SK-N-SH (cell line): ENCODE measurements around the gene ARMC9. TPM values are rescaled to one million over a fixed set of nuclear protein-coding genes. Genes with fewer than 3 reads are reported as not detected.

Experiments
- CTCF ChIA-PET: fragments of 300-600, 350-600 bp; formaldehyde crosslinking; extraction: SDS; loops from one replicate; lab custom pipeline; 2021; lab: Yijun Ruan, JAX
- POLR2A ChIA-PET: fragments of 350-600 bp; sonication (Branson Sonifier 250); formaldehyde crosslinking; extraction: SDS; loops from one replicate; lab custom pipeline; 2020; ENCODE audit warnings: antibody characterized with exemption, inconsistent platforms; lab: Yijun Ruan, JAX
- DNase-seq: peaks from one replicate; pipeline ENCODE4 v3.0.0; 2012
- H2AFZ ChIP-seq: fragments of 200-600 bp; sonication (generic); 2 replicates; pipeline ENCODE4 v1.8.1; 2016; ENCODE audit warnings: antibody characterized with exemption, mild to moderate bottlenecking, low read depth
- H3F3A ChIP-seq: fragments of 200-600 bp; sonication (generic); replicated peaks from 2 replicates; pipeline ENCODE3; 2016; ENCODE audit warnings: antibody characterized with exemption, mild to moderate bottlenecking; ENCODE audit not compliant: insufficient read depth
- H3K27ac ChIP-seq, 2 experiments: fragments of 200-500 bp in 1 of 2; fragments of 200-600 bp in 1 of 2; sonication (Bioruptor generic) in 1 of 2; sonication (generic), shearing (Covaris generic) in 1 of 2; 2 replicates each; pipeline versions ENCODE4 v1.5.1 to v1.6.1; 2014 to 2016; ENCODE audit warnings: low read depth in 2 of 2, inconsistent platforms in 1 of 2, low read length in 1 of 2, mild to moderate bottlenecking in 1 of 2, mixed read lengths in 1 of 2
- H3K27me3 ChIP-seq: fragments of 200-600 bp; sonication (generic), shearing (Covaris generic); 2 replicates; pipeline ENCODE4 v1.6.1; 2016; ENCODE audit warnings: mixed run types; ENCODE audit not compliant: insufficient read depth
- H3K36me3 ChIP-seq, 2 experiments: fragments of 200-500 bp in 1 of 2; fragments of 200-600 bp in 1 of 2; sonication (Bioruptor generic) in 1 of 2; sonication (generic) in 1 of 2; replicated peaks in 1 of 2; 2 replicates each; pipeline versions ENCODE3 to v1.5.1; 2014 to 2016; ENCODE audit warnings: low read length in 1 of 2, mild to moderate bottlenecking in 1 of 2; ENCODE audit not compliant: insufficient read depth in 2 of 2, control insufficient read depth in 1 of 2
- H3K4me1 ChIP-seq, 2 experiments: fragments of 200-500 bp in 1 of 2; fragments of 200-600 bp in 1 of 2; sonication (Bioruptor generic) in 1 of 2; sonication (generic), shearing (Covaris generic) in 1 of 2; 2 replicates each; pipeline versions ENCODE4 v1.5.1 to v1.6.1; 2014 to 2016; ENCODE audit warnings: low read depth in 1 of 2, low read length in 1 of 2, mixed run types in 1 of 2; ENCODE audit not compliant: insufficient read depth in 2 of 2, control insufficient read depth in 1 of 2
- H3K4me2 ChIP-seq: fragments of 200-600 bp; sonication (generic), shearing (Covaris generic); 2 replicates; pipeline ENCODE4 v1.6.1; 2017; ENCODE audit warnings: mixed run types
- H3K4me3 ChIP-seq, 2 experiments: fragments of 200-500 bp in 1 of 2; fragments of 200-600 bp in 1 of 2; sonication (Bioruptor generic) in 1 of 2; sonication (generic), shearing (Covaris generic) in 1 of 2; 2 replicates each; pipeline versions ENCODE4 v1.5.1 to v1.8.1; 2014 to 2016; ENCODE audit warnings: low read depth in 2 of 2, inconsistent platforms in 1 of 2, low read length in 1 of 2, mild to moderate bottlenecking in 1 of 2, mixed read lengths in 1 of 2, moderate library complexity in 1 of 2
- H3K79me2 ChIP-seq: fragments of 200-600 bp; sonication (generic); 2 replicates; pipeline ENCODE4 v1.8.1; 2017; ENCODE audit warnings: mild to moderate bottlenecking; ENCODE audit not compliant: insufficient read depth
- H3K9ac ChIP-seq: fragments of 200-600 bp; sonication (generic); 2 replicates; pipeline ENCODE4 v1.6.1; 2017; ENCODE audit warnings: mixed run types
- H3K9me2 ChIP-seq: fragments of 200-600 bp; sonication (generic); 2 replicates; pipeline ENCODE4 v1.6.1; 2017; ENCODE audit warnings: mixed run types
- H3K9me3 ChIP-seq: fragments of 200-600 bp; sonication (generic); 2 replicates; pipeline ENCODE4 v1.6.1; 2017; ENCODE audit warnings: mixed run types, mild to moderate bottlenecking, moderate library complexity
- H4K20me1 ChIP-seq: fragments of 200-600 bp; sonication (generic); 2 replicates; pipeline ENCODE4 v1.6.1; 2017; ENCODE audit warnings: mild to moderate bottlenecking, mixed run types; ENCODE audit not compliant: insufficient read depth
- CTCF ChIP-seq: fragments of 200-600 bp; sonication (generic); IDR thresholded peaks from 2 replicates; pipeline ENCODE4 v1.6.1; 2017; ENCODE audit warnings: antibody characterized with exemption, mild to moderate bottlenecking, moderate library complexity
- FOXM1 ChIP-seq: IDR thresholded peaks from 2 replicates; pipeline ENCODE4 v1.4.0; 2012; ENCODE audit warnings: low read depth, mild to moderate bottlenecking
- POLR2AphosphoS5 ChIP-seq: IDR thresholded peaks from 2 replicates; pipeline ENCODE4 v1.6.1; 2012; ENCODE audit warnings: low read depth, low read length
- REST ChIP-seq: IDR thresholded peaks from 2 replicates; pipeline ENCODE4 v1.6.1; 2012; ENCODE audit warnings: mild to moderate bottlenecking, low read depth, low read length, moderate library complexity
- RXRA ChIP-seq: IDR thresholded peaks from 2 replicates; pipeline ENCODE4 v1.4.0; 2012; ENCODE audit warnings: low read depth, mild to moderate bottlenecking, borderline replicate concordance
- SMC3 ChIP-seq: IDR thresholded peaks from 2 replicates; pipeline ENCODE4 v1.6.1; 2012; ENCODE audit warnings: low read depth, low read length, improper control_type of control experiment
- TAF1 ChIP-seq: IDR thresholded peaks from 2 replicates; pipeline ENCODE4 v1.6.1; 2012; ENCODE audit warnings: low read depth, mild to moderate bottlenecking, low read length, moderate library complexity, borderline replicate concordance
- ZBTB33 ChIP-seq: IDR thresholded peaks from 2 replicates; pipeline ENCODE4 v1.4.0; 2012; ENCODE audit warnings: low read depth, borderline replicate concordance
- WGBS: methylation state at CpG from one replicate; pipeline ENCODE4 v1.1.6; 2017; ENCODE audit warnings: low lambda C conversion rate; 5-methylcytosine and 5-hydroxymethylcytosine counted together
- polyA plus RNA-seq, 3 experiments: library from polyadenylated mRNA; depleted of rRNA; stranded (reverse); fragments of >200 nt; gene quantifications; 2 replicates each; pipeline ENCODE4 v1.2.3, GENCODE V29; 2012

Gene ARMC9
- polyA plus RNA-seq, 1 of the 3 experiments (the other 2 are of a cell fraction) = 25.3 TPM

- TF ChIP-seq SMC3 (no peak), TAF1 (no peak), RXRA (no peak)
Observed at GRCh38 chr2:231397011-231397927, 198.8 kb downstream of the ARMC9 start (continued).

GRCh38 chr2:231397928-231398294 lies 199.5 kb downstream of the ARMC9 start:
- Histone ChIP-seq H3K4me2 (no peak overlapping the region), H4K20me1 (no peaks in the 10 kb centered on the region), H3K79me2 (no peaks in the 10 kb centered on the region), H3K9me2 (no peaks in the 10 kb centered on the region), H3F3A (no peaks in the 10 kb centered on the region), H3K4me3 (no peak overlapping the region), H3K9ac (no peak overlapping the region), H2AFZ (no peak overlapping the region), H3K4me1 (peaks cover 0 to 24% of the 10 kb centered on the region in 2 experiments; a peak in 1 of 4 replicates), H3K9me3 (no peaks in the 10 kb centered on the region), H3K27ac (no peak overlapping the region), H3K27me3 (no peaks in the 10 kb centered on the region), H3K36me3 (no peaks in the 10 kb centered on the region)
- POLR2A ChIA-PET = no interaction called here
- TF ChIP-seq FOXM1 = no peak
- TF ChIP-seq CTCF = no peak
- no peak for TF ChIP-seq POLR2AphosphoS5
- WGBS = 96% methylated on average over 16 of the region's 28 CpGs
- DNase-seq = no peak
- CTCF ChIA-PET = interaction anchor here (0.8 to 5.4 kb wide), 7 partner anchors 8 to 171 kb away, joined by 3 to 54 read pairs (median 13); no protein-coding TSS in a partner anchor

GRCh38 chr2:231398585-231398984 lies 200.2 kb downstream of the ARMC9 start:
- DNase-seq = no peak
- Histone ChIP-seq H3K9me2 (no peaks in the 10 kb centered on the region), H2AFZ (no peak overlapping the region), H3K79me2 (no peaks in the 10 kb centered on the region), H3K9ac (no peak overlapping the region), H3K4me1 (peaks cover 0 to 20% of the 10 kb centered on the region in 2 experiments; a peak in 1 of 4 replicates), H3K27ac (no peak overlapping the region), H3K9me3 (no peaks in the 10 kb centered on the region), H4K20me1 (no peaks in the 10 kb centered on the region), H3K36me3 (no peaks in the 10 kb centered on the region), H3K4me2 (no peak overlapping the region), H3F3A (no peaks in the 10 kb centered on the region), H3K4me3 (no peak overlapping the region), H3K27me3 (no peaks in the 10 kb centered on the region)
- ChIA-PET CTCF (interaction anchor here (0.8 to 5.4 kb wide), 4 partner anchors 12 to 171 kb away, joined by 3 to 54 read pairs (median 26); no protein-coding TSS in a partner anchor), POLR2A (no interaction called here)
- TF ChIP-seq REST (no peak), ZBTB33 (no peak)
- whole genome bisulfite sequencing = 100% methylated on average over 5 of the region's 27 CpGs
